Stimulated activated naive CD8-positive, alpha-beta T cell treated with anti-CD3 and anti-CD28 coated beads, Interleukin-15, amount 100 ng/mL, for 72 hours (primary cell): ENCODE results near the gene HOATZ.

Experiments used
- ATAC-seq: fragments of 150-1000 bp; cut with Tn5 transposase; 2 replicates; pipeline ENCODE4 v1.10.0; 2021; ENCODE audit warnings: mild to moderate bottlenecking, moderate library complexity
- DNase-seq, 2 donors: peaks; one replicate each; pipeline ENCODE4 v3.0.0; 2021 to 2022
- H3K27ac Mint-ChIP-seq, 2 donors: one replicate each; pipeline ENCODE4 v1.8.0; 2022; ENCODE audit warnings: mild to moderate bottlenecking in 2 of 2, mixed read lengths in 2 of 2, moderate library complexity in 2 of 2
- H3K27me3 Mint-ChIP-seq: one replicate; pipeline ENCODE4 v1.8.0; 2022; ENCODE audit warnings: mixed read lengths
- H3K4me1 Mint-ChIP-seq: one replicate; pipeline ENCODE4 v1.8.0; 2022; ENCODE audit warnings: mild to moderate bottlenecking, mixed read lengths
- H3K4me3 Mint-ChIP-seq, 2 donors: one replicate each; pipeline ENCODE4 v1.8.0; 2022; ENCODE audit warnings: mild to moderate bottlenecking in 2 of 2, mixed read lengths in 2 of 2, moderate library complexity in 1 of 2
- H3K9me3 Mint-ChIP-seq, 2 donors: one replicate each; pipeline ENCODE4 v1.8.0; 2022; ENCODE audit warnings: mixed read lengths in 2 of 2

The HOATZ gene

GRCh38 chr11:111531687-111532364 is 17.2 kb downstream of the HOATZ start:
- ATAC-seq: peak; percentile 97
- peak; percentile 71 to 84 for DNase-seq
- Mint-ChIP-seq H3K27me3 (no peaks in the 10 kb centered on the region), H3K4me1 (peaks cover 76% of the 10 kb centered on the region), H3K27ac (peak overlapping the region; percentile 96), H3K9me3 (no peaks in the 10 kb centered on the region), H3K4me3 (peak overlapping the region; percentile 73 to 75)

GRCh38 chr11:111532365-111532709 is 17.8 kb downstream of the HOATZ start:
- H3K4me3 Mint-ChIP-seq: peak overlapping the region; percentile 73 to 75
- DNase-seq (no peak), ATAC-seq (peak; percentile 75)
- H3K27ac Mint-ChIP-seq: peak overlapping the region; percentile 96
- H3K27me3 Mint-ChIP-seq: no peaks in the 10 kb centered on the region
- H3K4me1 Mint-ChIP-seq: peaks cover 79% of the 10 kb centered on the region
- no peaks in the 10 kb centered on the region for H3K9me3 Mint-ChIP-seq

- no peaks in the 10 kb centered on the region for H3K9me3 Mint-ChIP-seq
- H3K4me1 Mint-ChIP-seq: peaks cover 76% of the 10 kb centered on the region
- ATAC-seq (no peak), DNase-seq (no peak)
- H3K4me3 Mint-ChIP-seq: no peak overlapping the region
- no peak overlapping the region for H3K27ac Mint-ChIP-seq
- H3K27me3 Mint-ChIP-seq: no peaks in the 10 kb centered on the region
Measured at GRCh38 chr11:111535281-111535680, 20.7 kb downstream of the HOATZ start.

- ATAC-seq (no peak), DNase-seq (no peak)
- H3K4me3 Mint-ChIP-seq: no peak overlapping the region
- H3K4me1 Mint-ChIP-seq: peaks cover 73% of the 10 kb centered on the region
- H3K27me3 Mint-ChIP-seq: no peaks in the 10 kb centered on the region
- H3K27ac Mint-ChIP-seq: no peak overlapping the region
- no peaks in the 10 kb centered on the region for H3K9me3 Mint-ChIP-seq
Measured at GRCh38 chr11:111537336-111537860, 22.8 kb downstream of the HOATZ start.

GRCh38 chr11:111538407-111539114 is 24.0 kb downstream of the HOATZ start:
- Mint-ChIP-seq H3K27me3 (no peaks in the 10 kb centered on the region), H3K4me3 (peak overlapping the region; percentile 30 to 90), H3K27ac (peak overlapping the region; percentile 93 to 97), H3K4me1 (peaks cover 79% of the 10 kb centered on the region), H3K9me3 (no peaks in the 10 kb centered on the region)
- ATAC-seq (peak; percentile 77), DNase-seq (peak; percentile 27 to 33)

GRCh38 chr11:111539426-111540113 is 25.0 kb downstream of the HOATZ start:
- Mint-ChIP-seq H3K9me3 (no peaks in the 10 kb centered on the region), H3K27me3 (no peaks in the 10 kb centered on the region), H3K4me1 (peaks cover 79% of the 10 kb centered on the region), H3K27ac (peak overlapping the region; percentile 93 to 97), H3K4me3 (peak overlapping the region; percentile 85 to 90)
- peak; percentile 82 for ATAC-seq
- DNase-seq: peak; percentile 69 to 82

GRCh38 chr11:111540114-111540936 is 25.7 kb downstream of the HOATZ start, which contains the start of gene LAYN:
LAYN (plus strand) TSS chr11:111540720; CDS start chr11:111540844, 124 bp downstream.
- Mint-ChIP-seq H3K9me3 (no peaks in the 10 kb centered on the region), H3K4me1 (peaks cover 72% of the 10 kb centered on the region), H3K4me3 (peak within 1 kb of the TSS; percentile 85 to 90), H3K27me3 (no peaks in the 10 kb centered on the region), H3K27ac (peak within 1 kb of the TSS; percentile 93 to 97)
- ATAC-seq (peak; percentile 72), DNase-seq (peak; percentile 79 to 84)

- DNase-seq (peak in 1 of 2 donors; percentile 23), ATAC-seq (no peak)
- Mint-ChIP-seq H3K27ac (peak overlapping the region; percentile 89 to 95), H3K27me3 (no peaks in the 10 kb centered on the region), H3K9me3 (no peaks in the 10 kb centered on the region), H3K4me1 (peaks cover 70% of the 10 kb centered on the region), H3K4me3 (peak overlapping the region; percentile 85 to 90)
Measured at GRCh38 chr11:111540937-111541253, 26.3 kb downstream of the HOATZ start.

GRCh38 chr11:111541254-111542061 is 26.9 kb downstream of the HOATZ start:
- H3K4me3 Mint-ChIP-seq: peak overlapping the region; percentile 85 to 90
- H3K27me3 Mint-ChIP-seq: no peaks in the 10 kb centered on the region
- peaks cover 72% of the 10 kb centered on the region for H3K4me1 Mint-ChIP-seq
- ATAC-seq (no peak), DNase-seq (peak; percentile 23 to 32)
- H3K9me3 Mint-ChIP-seq: no peaks in the 10 kb centered on the region
- peak overlapping the region; percentile 89 to 95 for H3K27ac Mint-ChIP-seq

GRCh38 chr11:111542606-111543275 is 28.2 kb downstream of the HOATZ start:
- Mint-ChIP-seq H3K27ac (no peak overlapping the region), H3K27me3 (no peaks in the 10 kb centered on the region), H3K9me3 (no peaks in the 10 kb centered on the region), H3K4me1 (peaks cover 60% of the 10 kb centered on the region), H3K4me3 (peak overlapping the region; percentile 85 to 90)
- DNase-seq: no peak
- no peak for ATAC-seq

- no peak overlapping the region for H3K4me3 Mint-ChIP-seq
- ATAC-seq (no peak), DNase-seq (no peak)
- no peaks in the 10 kb centered on the region for H3K27me3 Mint-ChIP-seq
- H3K4me1 Mint-ChIP-seq: peaks cover 24% of the 10 kb centered on the region
- no peak overlapping the region for H3K27ac Mint-ChIP-seq
- no peaks in the 10 kb centered on the region for H3K9me3 Mint-ChIP-seq
Measured at GRCh38 chr11:111548525-111548924, 33.9 kb downstream of the HOATZ start.

- DNase-seq: no peak
- Mint-ChIP-seq H3K4me3 (no peak overlapping the region), H3K27me3 (no peaks in the 10 kb centered on the region), H3K4me1 (peaks cover 20% of the 10 kb centered on the region), H3K27ac (no peak overlapping the region), H3K9me3 (no peaks in the 10 kb centered on the region)
- ATAC-seq: no peak
Measured at GRCh38 chr11:111549196-111549868, 34.8 kb downstream of the HOATZ start.

GRCh38 chr11:111549869-111550203 is 35.3 kb downstream of the HOATZ start:
- no peaks in the 10 kb centered on the region for H3K27me3 Mint-ChIP-seq
- ATAC-seq (no peak), DNase-seq (no peak)
- H3K27ac Mint-ChIP-seq: no peak overlapping the region
- H3K4me3 Mint-ChIP-seq: no peak overlapping the region
- H3K9me3 Mint-ChIP-seq: no peaks in the 10 kb centered on the region
- peaks cover 17% of the 10 kb centered on the region for H3K4me1 Mint-ChIP-seq

GRCh38 chr11:111550258-111550657 is 35.7 kb downstream of the HOATZ start:
- no peak overlapping the region for H3K27ac Mint-ChIP-seq
- DNase-seq (no peak), ATAC-seq (no peak)
- H3K4me3 Mint-ChIP-seq: no peak overlapping the region
- no peaks in the 10 kb centered on the region for H3K27me3 Mint-ChIP-seq
- H3K4me1 Mint-ChIP-seq: peaks cover 17% of the 10 kb centered on the region
- peaks cover 0 to 1% of the 10 kb centered on the region in 2 donors for H3K9me3 Mint-ChIP-seq
